Dendritic cell treated with granulocyte-macrophage colony-stimulating factor and Interleukin-4, amounts not matched to agents 40 ng/mL and 50 ng/mL, for 4 days (primary cell): ENCODE measurements around the gene MB.

Experiments
- H3K27ac Mint-ChIP-seq: one replicate; pipeline ENCODE4 v1.8.0; 2022; ENCODE audit warnings: mild to moderate bottlenecking, mixed read lengths
- H3K27me3 Mint-ChIP-seq: one replicate; pipeline ENCODE4 v1.8.0; 2022; ENCODE audit warnings: mild to moderate bottlenecking, mixed read lengths
- H3K36me3 Mint-ChIP-seq: one replicate; pipeline ENCODE4 v1.8.0; 2022; ENCODE audit warnings: low read depth, mixed read lengths
- H3K4me1 Mint-ChIP-seq: one replicate; pipeline ENCODE4 v1.8.0; 2022; ENCODE audit warnings: low read depth, mixed read lengths
- H3K4me3 Mint-ChIP-seq: one replicate; pipeline ENCODE4 v1.8.0; 2022; ENCODE audit warnings: mild to moderate bottlenecking, moderate library complexity, mixed read lengths
- H3K9me3 Mint-ChIP-seq: one replicate; pipeline ENCODE4 v1.8.0; 2022; ENCODE audit warnings: mixed read lengths
- intact Hi-C: fragments of 100-400 bp; cut with micrococcal nuclease; formaldehyde crosslinking; loops from one replicate; pipeline ENCODE4 v1.15.0; 2022

MB gene

DNA sequence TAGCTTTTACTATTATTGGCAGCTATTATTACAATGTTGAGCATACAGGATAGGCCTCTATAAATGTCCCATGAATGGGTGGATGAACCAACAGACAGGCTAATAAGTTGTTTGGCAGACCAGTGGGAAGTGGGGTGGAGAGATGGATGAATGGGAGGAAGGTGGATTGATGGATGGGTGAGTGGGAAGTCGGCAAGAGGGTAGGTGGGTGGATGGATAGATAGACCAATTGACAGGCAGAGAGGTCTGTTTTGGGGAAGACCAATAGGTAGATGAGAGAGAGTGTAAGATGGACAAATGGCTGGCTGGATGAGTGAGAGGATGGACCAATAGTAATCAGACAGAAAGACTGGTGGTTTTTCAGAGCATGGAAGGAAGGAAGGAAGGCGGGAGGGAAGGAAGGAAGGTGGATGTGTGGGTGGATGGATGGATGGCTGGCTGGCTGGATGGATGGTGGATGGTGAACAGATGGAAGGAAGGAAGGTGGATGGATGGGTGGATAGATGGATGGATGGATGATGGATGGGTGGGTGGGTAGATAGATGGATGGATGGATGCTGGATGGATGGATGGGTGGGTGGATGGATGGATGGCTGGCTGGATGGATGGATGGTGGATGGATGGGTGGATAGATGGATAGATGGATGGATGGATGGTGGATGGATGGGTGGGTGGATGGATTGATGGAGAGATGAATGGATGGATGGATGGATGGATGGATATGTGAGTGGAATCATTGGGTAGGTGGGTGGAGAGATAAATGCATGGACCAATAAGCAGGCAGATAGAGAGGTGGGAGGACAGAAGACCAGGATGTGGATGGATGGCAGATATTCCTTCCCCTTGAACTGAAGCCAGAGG lies 39.1 kb downstream of the MB start:
- no peaks in the 10 kb centered on the region for H3K36me3 Mint-ChIP-seq
- H3K9me3 Mint-ChIP-seq, result no peaks in the 10 kb centered on the region
- peaks cover 7% of the 10 kb centered on the region for H3K4me1 Mint-ChIP-seq
- intact Hi-C loops, result no loop called here
- H3K4me3 Mint-ChIP-seq, result no peak overlapping the region
- no peak overlapping the region for H3K27ac Mint-ChIP-seq
- H3K27me3 Mint-ChIP-seq, result peaks cover 18% of the 10 kb centered on the region

DNA sequence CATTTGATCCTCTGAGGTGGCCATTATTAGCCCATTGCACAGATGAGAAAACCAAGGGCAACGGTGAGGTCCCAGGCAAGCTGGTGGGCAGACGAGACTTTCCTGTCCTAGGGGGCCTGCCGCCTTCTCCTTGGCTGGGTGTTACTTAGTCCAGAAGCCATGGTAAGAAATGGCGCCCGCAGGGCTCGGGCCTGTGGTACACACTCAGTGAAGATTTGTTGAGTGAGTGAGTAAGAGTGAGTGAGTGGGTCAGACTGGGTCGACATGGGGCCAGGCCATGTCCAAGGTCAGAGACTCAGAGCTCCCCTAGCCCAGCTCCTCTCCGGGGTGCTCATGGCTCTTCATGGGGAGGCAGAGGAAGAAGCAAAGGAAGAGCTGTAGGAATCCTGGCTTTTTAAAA lies 40.5 kb downstream of the MB start:
- Mint-ChIP-seq H3K27me3 (peaks cover 18% of the 10 kb centered on the region), H3K36me3 (no peaks in the 10 kb centered on the region), H3K4me1 (peaks cover 5% of the 10 kb centered on the region), H3K9me3 (no peaks in the 10 kb centered on the region), H3K27ac (no peak overlapping the region), H3K4me3 (no peak overlapping the region)
- intact Hi-C loops, result no loop called here

DNA sequence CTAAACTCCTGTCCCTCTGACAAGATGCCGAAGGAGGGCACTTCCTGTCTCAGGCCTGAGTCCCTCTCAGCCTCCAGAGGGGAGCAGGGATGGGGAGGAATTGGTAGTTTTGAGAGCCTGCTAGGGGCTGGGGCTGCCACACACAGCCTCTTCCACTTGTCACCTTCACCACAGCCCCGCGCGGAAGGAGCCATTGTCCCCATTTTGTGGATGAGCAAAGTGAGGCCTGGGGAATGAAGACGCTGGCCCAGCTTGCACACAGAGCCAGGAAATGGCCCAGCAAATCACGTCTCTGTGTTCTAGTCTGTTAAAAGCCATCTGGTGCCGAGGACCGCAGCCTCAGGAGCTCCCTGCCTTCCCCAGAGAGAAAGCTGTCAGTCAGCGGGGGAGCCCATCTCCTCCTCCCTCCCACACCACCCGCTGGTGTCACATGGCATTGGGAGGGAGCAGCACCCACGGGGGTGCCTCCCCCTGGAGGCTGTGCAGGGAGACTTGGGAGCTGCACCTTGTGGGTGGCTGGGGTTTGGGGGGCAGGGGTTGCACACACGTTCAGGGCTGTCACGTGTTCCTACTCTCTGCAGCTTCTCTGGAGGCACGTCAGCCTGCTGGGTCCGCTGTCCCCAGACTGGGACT lies 41.9 kb downstream of the MB start:
- intact Hi-C loops, result no loop called here
- Mint-ChIP-seq H3K4me1 (peaks cover 5% of the 10 kb centered on the region), H3K4me3 (no peak overlapping the region), H3K27ac (no peak overlapping the region), H3K9me3 (no peaks in the 10 kb centered on the region), H3K27me3 (peaks cover 18% of the 10 kb centered on the region), H3K36me3 (no peaks in the 10 kb centered on the region)

DNA sequence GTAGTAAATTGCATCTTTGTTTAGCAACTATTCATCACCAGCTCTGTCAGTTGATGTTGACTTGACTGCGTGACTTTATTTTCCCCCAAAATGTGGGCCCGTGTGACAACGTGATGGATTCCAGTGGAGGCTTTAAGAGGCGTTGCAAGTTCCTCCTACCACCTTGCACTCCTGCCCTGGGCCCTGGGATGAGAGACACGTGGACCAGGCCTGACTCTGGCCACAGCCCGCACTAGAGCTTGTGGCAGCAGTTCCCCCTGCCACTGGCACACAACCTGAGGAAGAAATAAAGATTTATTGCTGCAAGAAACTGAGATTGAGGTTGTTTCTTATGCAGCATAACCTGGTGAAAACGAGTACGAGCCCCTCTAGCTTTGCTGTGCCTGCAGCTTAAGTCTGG lies 44.6 kb downstream of the MB start:
- intact Hi-C loops, result no loop called here
- Mint-ChIP-seq H3K4me1 (no peaks in the 10 kb centered on the region), H3K36me3 (no peaks in the 10 kb centered on the region), H3K9me3 (no peaks in the 10 kb centered on the region), H3K27me3 (peaks cover 18% of the 10 kb centered on the region), H3K27ac (no peak overlapping the region), H3K4me3 (no peak overlapping the region)

DNA sequence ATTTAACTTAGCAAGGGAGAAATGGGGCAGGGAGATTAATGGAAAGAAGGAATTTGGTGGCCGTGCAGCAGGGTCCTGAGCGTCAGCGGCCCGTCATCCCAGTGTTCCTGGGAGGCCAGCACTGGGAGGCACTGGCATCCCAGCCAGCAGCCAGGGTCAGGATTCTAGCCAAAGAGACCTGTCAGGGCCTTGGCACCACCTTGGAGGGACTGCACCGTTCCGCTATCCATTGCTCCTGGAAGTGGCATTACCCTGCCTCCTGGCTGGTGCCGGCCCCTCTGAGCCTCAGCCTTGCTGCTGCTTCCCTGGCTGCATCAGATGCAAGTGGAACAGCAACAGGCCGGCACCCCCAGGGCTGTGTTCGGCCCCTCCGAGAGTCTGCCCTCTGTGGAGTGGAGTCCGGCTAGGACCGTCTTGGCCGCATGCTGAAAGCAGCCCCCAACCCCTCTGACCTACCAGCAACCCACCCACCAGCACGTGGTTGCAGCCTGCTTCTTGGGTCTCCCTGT lies 46.4 kb downstream of the MB start:
- Mint-ChIP-seq H3K4me3 (no peak overlapping the region), H3K4me1 (no peaks in the 10 kb centered on the region), H3K9me3 (no peaks in the 10 kb centered on the region), H3K27ac (no peak overlapping the region), H3K36me3 (no peaks in the 10 kb centered on the region), H3K27me3 (peaks cover 16% of the 10 kb centered on the region)
- intact Hi-C loops, result no loop called here

DNA sequence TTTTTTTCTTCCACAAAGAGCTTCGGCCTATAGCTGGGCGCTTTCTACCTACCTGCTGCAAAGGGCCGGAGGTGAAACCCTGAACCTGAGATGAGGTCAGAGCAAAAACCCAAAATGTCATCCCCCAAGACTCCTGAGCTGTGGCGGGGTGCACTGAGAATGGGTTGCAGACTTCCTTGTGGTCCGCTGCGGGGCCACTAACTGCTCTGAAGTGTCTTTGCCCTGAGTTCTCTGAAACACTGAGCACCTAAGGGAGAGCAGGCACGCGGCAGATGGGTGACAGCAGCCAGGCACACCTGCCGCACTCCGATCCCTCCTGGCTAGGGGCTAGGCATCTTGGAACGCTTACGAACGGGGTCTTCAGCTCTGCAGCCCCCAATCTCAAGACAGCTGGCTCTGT lies 47.2 kb downstream of the MB start:
- Mint-ChIP-seq H3K36me3 (no peaks in the 10 kb centered on the region), H3K27ac (no peak overlapping the region), H3K4me1 (no peaks in the 10 kb centered on the region), H3K27me3 (peaks cover 13% of the 10 kb centered on the region), H3K4me3 (no peak overlapping the region), H3K9me3 (no peaks in the 10 kb centered on the region)
- intact Hi-C loops, result no loop called here

DNA sequence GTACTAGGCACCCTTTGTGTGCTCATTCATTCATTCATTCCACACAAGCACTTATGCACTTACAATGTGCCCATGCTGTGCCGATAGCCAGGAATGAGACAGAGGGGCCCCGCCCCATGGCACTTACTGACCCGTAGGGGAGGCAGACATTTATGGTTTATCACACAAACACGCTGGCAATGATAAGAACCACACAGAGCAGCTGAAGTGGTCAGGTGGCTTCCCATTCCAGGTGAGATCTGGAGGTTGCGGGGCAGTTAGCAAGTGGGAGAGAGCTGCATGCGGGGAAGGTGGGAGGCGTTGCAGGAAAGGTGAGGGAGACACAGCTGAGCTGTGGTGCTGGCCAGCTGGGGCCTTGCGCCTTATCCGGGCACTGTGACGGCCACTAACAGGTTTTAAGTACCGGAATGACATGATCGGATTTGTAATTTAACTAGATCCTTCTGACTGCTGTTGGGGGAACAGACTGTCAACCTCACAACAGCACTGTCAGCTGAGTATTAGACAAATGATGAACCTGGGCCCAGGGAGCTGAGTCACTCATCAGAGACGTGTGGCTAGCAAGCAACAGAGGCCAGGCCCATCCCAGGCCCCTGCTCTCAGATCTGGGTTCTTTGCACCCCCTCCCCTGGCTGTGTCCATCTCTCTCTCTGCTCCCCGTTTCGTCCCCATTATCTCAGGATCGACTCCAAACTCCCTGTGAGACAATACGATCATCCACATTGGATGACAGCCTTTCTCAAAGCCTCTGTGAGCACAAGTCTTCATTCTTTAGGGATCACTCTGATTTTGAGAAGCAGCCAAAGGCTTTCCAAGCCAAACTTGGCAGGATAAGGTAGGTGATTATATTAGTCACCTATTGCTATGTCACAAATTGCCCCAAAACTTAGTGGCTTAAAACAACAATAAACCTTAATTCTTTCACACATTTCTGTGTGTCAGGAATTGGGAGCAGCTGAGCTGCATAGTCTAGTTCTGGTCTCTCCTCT lies 48.1 kb downstream of the MB start:
- H3K4me3 Mint-ChIP-seq, result no peak overlapping the region
- no peak overlapping the region for H3K27ac Mint-ChIP-seq
- peaks cover 9% of the 10 kb centered on the region for H3K27me3 Mint-ChIP-seq
- H3K4me1 Mint-ChIP-seq, result no peaks in the 10 kb centered on the region
- no peaks in the 10 kb centered on the region for H3K9me3 Mint-ChIP-seq
- intact Hi-C loops, result no loop called here
- no peaks in the 10 kb centered on the region for H3K36me3 Mint-ChIP-seq

DNA sequence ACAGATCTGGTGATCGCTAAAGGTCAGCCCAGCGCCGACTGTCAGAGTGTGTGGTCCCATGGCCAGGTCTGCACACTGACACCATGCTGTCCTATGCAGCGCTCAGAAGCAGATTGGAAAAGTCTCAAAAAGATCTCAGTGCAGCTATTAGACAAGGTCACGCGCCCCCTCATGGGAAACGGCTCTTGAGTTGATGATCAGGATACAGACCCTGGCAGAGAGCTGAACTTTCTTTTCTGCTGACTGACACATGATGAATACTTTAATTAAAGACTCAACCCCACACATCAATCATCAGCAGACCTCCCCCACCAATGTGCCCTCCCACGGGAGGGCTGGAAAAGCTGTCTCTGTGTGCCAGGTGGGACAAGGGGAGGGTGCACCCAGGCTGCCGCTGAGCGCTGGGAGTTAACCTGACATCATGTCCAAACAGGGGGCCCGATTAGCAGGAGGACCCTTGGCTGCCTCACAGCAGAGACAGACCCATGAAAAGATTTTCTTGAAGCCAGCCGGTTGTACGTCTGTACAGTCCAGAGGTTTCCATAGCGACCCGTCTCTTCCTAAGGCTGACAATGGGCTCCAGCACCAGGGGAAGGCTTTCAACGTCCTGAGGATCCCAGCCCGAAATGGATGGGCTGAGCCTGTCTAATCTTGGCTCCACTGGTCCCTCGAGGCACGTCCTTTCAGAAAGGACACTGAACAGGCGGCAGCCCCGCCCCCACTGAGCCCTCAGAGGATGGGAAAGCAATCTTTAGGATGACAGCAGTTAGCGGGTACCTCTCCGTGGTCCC lies 49.6 kb downstream of the MB start:
- Mint-ChIP-seq H3K4me3 (no peak overlapping the region), H3K36me3 (no peaks in the 10 kb centered on the region), H3K27ac (no peak overlapping the region), H3K4me1 (peaks cover 9% of the 10 kb centered on the region), H3K27me3 (peaks cover 8% of the 10 kb centered on the region), H3K9me3 (no peaks in the 10 kb centered on the region)
- intact Hi-C loops, result no loop called here

DNA sequence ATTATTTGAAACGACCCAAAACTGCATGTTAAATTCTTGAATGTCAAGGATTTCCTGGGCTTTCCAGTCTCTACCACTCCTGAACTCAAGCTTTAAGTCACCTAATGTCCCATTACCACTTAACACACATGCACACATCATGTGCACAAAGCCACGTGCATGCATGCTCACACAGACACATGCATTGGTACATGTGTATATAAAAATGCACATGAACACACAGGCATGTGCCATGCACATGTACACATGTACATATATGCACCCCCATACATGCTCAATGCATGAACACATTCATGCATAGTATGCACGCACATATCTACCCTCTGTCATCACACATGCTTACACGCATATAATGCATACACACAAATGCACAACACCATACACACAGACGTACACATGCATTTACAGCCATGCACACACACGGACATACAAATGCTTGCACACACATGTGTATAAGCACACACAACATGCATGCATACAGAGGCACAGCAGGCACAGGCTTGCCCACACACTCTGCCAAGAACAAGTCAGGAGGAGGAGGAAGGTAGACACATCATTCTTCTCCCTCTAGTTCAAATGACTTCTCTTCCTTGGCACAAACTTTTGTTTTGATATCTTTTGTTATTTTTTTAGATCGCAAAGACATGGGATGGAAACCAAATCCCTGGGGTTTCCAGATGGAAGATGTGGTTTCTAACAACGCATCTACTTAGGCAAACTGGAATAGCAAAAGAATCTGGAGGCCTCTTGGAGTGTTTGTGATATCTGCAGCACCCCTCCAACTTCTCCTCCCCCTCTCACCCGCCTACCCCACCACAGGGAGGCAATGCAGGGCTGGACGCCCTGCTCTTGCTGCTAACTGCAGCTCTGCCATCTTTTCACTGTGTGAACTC lies 51.9 kb downstream of the MB start:
- Mint-ChIP-seq H3K4me1 (peaks cover 9% of the 10 kb centered on the region), H3K36me3 (no peaks in the 10 kb centered on the region), H3K27me3 (peaks cover 21% of the 10 kb centered on the region), H3K27ac (no peak overlapping the region), H3K4me3 (no peak overlapping the region), H3K9me3 (no peaks in the 10 kb centered on the region)
- intact Hi-C loops, result no loop called here

DNA sequence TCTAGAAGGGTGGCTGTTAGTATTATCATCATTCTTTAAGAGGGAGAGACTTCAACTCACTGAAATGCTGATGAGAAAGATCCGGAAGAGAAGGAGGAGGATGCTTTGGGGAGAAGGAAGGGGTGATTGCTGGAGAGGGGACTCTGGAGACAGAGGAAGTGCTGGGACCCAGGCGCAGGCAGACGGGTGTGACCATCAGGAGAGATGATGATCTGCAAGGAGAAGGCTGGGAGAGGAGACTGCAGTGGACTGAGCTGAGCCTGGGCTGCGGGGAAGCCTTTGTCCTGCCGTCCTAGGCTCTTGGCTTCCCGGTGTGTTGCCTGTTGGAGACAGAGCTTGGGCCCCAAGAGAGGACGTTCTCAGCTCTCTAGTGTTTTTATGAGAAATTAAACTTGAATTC lies 53.9 kb downstream of the MB start:
- intact Hi-C loops, result no loop called here
- peaks cover 23% of the 10 kb centered on the region for H3K27me3 Mint-ChIP-seq
- H3K9me3 Mint-ChIP-seq, result no peaks in the 10 kb centered on the region

DNA sequence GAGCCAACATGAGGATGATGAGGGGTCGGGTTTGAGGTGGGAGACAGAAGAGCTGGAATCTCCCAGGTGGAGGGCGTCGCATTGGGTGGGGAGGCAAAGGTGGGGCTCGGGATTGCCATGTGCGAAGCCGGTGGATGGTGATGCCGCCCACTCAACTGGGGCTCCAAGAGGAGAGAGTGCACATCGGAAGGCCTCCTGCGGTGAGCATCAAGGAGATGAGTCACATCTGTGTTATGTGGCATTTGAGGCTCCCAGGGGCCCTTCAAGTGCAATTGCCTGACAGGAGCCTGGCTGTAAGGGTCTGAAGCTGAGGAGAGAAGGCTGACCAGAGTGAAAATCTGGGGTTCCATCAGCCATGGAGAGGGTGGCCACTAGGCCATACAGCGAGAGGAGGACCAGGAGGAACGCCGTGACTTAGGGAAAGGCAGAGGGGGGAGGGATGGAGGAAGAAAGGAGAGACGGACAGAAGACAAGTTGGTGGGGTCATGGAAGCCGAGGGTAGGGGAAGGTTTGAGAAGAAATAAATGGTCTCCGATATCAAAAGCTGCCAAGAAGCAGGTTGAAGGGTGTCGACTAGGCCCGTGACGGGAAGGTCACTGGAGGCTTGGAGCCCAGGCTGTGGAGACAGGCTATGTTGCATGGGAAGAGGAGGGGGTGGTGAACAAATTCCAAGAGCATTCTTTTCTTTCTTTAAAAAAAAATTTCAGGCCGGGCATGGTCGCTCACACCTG lies 55.2 kb downstream of the MB start:
- no peak overlapping the region for H3K4me3 Mint-ChIP-seq
- intact Hi-C loops, result no loop called here

More for the DNA sequence above, 53.9 kb downstream of the MB start:
- H3K4me3 Mint-ChIP-seq, result no peak overlapping the region
- no peaks in the 10 kb centered on the region for H3K36me3 Mint-ChIP-seq
- H3K27ac Mint-ChIP-seq, result no peak overlapping the region
- peaks cover 9% of the 10 kb centered on the region for H3K4me1 Mint-ChIP-seq

DNA sequence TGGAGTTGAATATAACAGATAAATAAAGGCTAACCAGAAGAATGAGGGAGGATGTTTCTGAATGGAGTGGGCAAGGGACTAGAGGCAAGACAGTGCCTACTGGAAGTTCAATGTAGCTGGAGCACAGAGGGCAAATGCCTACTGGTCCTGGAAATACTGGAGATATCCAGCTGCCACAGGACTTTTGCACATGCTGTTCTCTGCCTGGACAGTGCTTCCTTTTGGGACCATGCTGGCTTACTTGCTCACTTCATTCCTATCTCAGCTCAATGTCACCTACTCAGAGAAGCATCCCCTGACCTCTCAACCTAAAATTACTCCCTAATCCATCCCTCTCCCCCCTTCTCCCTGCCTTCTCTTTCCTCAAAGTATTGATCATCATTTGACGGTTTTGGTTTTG lies 56.3 kb downstream of the MB start:
- Mint-ChIP-seq H3K27me3 (peaks cover 32% of the 10 kb centered on the region), H3K36me3 (no peaks in the 10 kb centered on the region), H3K4me1 (peaks cover 9% of the 10 kb centered on the region), H3K9me3 (no peaks in the 10 kb centered on the region), H3K27ac (no peak overlapping the region), H3K4me3 (no peak overlapping the region)
- intact Hi-C loops, result no loop called here

More for the DNA sequence above, 55.2 kb downstream of the MB start:
- Mint-ChIP-seq H3K4me1 (peaks cover 9% of the 10 kb centered on the region), H3K27me3 (peaks cover 27% of the 10 kb centered on the region), H3K27ac (no peak overlapping the region), H3K36me3 (no peaks in the 10 kb centered on the region), H3K9me3 (no peaks in the 10 kb centered on the region)
